Activated CD4-positive, alpha-beta T cell treated with anti-CD3 and anti-CD28 coated beads, Interleukin-2, amount 10 ng/mL, durations not matched to agents 24 days and 14 days (primary cell): ENCODE data around the gene CST11. TPM values are rescaled to one million over a fixed set of nuclear protein-coding genes. Genes with fewer than 3 reads are reported as not detected.
"Not testable (repeated sequence)": the region's sequence is repeated elsewhere in the genome, so short reads cannot be mapped to it uniquely, and the experiment has no call there.

Experiments used
- DNase-seq: peaks from one replicate; pipeline ENCODE4 v3.0.0; 2022
- H3K27ac Mint-ChIP-seq: one replicate; pipeline ENCODE4 v1.8.0; 2022; ENCODE audit warnings: mild to moderate bottlenecking, mixed read lengths
- H3K27me3 Mint-ChIP-seq: one replicate; pipeline ENCODE4 v1.8.0; 2022; ENCODE audit warnings: mixed read lengths
- H3K36me3 Mint-ChIP-seq: one replicate; pipeline ENCODE4 v1.8.0; 2022; ENCODE audit warnings: low read depth, mild to moderate bottlenecking, mixed read lengths
- H3K4me1 Mint-ChIP-seq: one replicate; pipeline ENCODE4 v1.8.0; 2021; ENCODE audit warnings: mixed read lengths
- H3K4me3 Mint-ChIP-seq: one replicate; pipeline ENCODE4 v1.8.0; 2022; ENCODE audit warnings: mild to moderate bottlenecking, moderate library complexity, mixed read lengths
- H3K9me3 Mint-ChIP-seq: one replicate; pipeline ENCODE4 v1.8.0; 2021; ENCODE audit warnings: mixed read lengths
- intact Hi-C: fragments of 100-400 bp; cut with micrococcal nuclease; formaldehyde crosslinking; loops from one replicate; pipeline ENCODE4 v1.15.1; 2023
- total RNA-seq: library from RNA; stranded (reverse); gene quantifications from 2 replicates; pipeline ENCODE4 v1.2.3, GENCODE V29; 2022

CST11 gene
- total RNA-seq, 1 donor from 2014 or later = not detected

DNA sequence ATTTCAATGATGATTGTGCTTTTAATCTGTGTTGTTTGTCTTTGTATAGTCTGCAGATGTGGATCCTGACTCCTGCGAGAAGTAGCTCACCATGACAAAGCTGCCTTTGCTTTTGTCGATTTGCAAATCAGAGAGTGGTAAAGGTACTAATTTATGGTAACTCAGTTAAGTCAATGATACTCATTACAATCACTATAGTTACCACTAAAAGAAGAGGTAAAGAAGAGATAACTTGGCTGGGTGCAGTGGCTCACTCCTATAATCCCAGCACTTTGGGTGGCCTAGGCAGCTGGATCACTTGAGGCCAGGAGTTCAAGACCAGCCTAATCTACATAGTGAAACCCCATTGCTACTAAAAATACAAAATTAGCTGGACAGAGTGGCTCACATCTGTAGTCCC lies 20.6 kb upstream of the CST11 start:
- intact Hi-C loops, H3K27me3 Mint-ChIP-seq, DNase-seq, H3K4me3 Mint-ChIP-seq, H3K4me1 Mint-ChIP-seq, H3K36me3 Mint-ChIP-seq, H3K9me3 Mint-ChIP-seq, H3K27ac Mint-ChIP-seq: not testable (repeated sequence)

DNA sequence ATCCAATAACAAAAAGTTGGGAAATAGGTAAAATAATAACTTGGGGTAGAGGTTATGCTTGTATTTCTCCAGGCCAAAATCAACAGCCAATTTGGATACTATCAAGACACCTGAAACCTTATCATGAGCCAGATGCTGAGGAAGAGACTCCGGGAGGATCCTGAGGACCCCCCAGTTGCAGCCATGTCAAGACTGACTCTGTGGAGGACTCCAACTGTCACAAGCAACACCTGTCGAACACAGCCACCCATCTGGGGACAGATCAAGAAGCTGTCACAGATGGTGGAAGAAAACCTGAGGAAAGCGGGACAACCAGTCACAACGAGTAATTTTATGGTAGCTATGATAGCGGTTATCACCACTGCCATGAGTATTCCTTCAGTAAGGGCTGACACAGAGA lies 19.6 kb upstream of the CST11 start:
- H3K27me3 Mint-ChIP-seq, H3K9me3 Mint-ChIP-seq, DNase-seq, H3K27ac Mint-ChIP-seq, H3K4me1 Mint-ChIP-seq, H3K4me3 Mint-ChIP-seq, H3K36me3 Mint-ChIP-seq, intact Hi-C loops: not testable (repeated sequence)

DNA sequence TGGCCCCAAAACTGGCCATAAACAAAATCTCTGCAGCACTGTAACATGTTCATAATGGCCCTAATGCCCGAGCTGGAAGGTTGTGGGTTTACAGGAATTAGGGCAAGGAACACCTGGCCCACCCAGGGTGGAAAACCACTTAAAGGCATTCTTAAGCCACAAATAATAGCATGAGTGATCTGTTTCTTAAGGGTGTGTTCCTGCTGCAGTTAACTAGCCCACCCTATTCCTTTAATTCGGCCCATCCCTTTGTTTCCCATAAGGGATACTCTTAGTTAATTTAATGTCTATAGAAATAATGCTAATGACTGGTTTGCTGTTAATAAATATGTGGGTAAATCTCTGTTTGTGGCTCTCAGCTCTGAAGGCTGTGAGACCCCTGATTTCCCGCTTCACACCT lies 14.3 kb upstream of the CST11 start:
- H3K4me1 Mint-ChIP-seq, DNase-seq, H3K27ac Mint-ChIP-seq, intact Hi-C loops, H3K4me3 Mint-ChIP-seq, H3K36me3 Mint-ChIP-seq, H3K27me3 Mint-ChIP-seq: not testable (repeated sequence)
- peaks cover 14% of the 10 kb centered on the region for H3K9me3 Mint-ChIP-seq

DNA sequence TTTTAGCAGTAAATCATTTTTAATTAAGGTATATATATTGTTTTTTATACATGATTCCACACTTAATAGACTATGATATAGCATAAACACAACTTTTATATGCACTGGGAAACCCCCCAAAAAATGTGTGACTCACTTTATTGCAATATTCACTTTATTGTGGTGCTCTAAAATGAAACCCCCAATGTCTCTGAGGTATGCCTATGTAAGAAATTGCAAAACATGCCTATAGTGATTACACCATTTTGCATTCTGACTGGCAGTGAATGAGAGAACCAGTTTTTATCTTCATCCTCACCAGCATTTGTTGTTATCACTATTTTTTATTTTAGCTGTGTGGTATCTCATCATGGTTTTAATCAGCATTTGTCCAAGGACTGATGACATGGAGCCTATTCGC lies 8.5 kb upstream of the CST11 start:
- intact Hi-C loops = no loop called here
- Mint-ChIP-seq H3K27me3 (peaks cover 10% of the 10 kb centered on the region), H3K4me1 (peaks cover 8% of the 10 kb centered on the region), H3K27ac (no peak overlapping the region), H3K9me3 (peaks cover 8% of the 10 kb centered on the region), H3K36me3 (no peaks in the 10 kb centered on the region), H3K4me3 (no peak overlapping the region)
- DNase-seq = no peak

DNA sequence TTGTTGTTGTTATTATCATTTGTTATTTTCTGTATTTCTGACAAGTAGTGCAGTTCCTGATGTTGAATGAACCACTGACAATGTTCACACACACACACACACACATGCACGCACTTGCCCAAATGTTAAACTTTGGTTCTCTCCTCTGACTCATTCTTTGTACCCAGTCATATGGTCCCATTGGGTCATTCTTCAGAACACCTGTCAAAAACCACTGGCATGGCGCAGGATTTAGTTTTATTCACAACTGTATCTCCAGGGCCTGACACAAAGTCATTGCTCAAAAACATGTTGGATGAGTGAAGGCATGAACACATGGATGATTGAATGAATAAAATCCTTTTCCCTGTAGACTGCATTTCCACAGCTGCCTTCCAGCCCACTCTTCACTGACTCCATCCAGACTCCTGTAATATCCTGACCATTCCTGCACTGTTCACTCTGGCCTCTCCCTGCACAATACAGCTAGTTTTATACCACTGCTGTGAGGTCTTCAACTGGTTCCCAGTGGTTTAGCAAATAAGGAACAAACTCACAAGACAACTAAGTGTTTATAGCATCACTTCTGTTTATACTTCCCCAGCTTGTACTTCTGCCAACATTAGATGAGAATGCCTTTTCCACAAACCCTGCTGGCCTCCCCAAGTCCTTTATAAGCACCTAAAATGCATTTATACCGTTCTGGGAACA lies 6.9 kb upstream of the CST11 start:
- Mint-ChIP-seq H3K4me3 (no peak overlapping the region), H3K4me1 (peaks cover 13% of the 10 kb centered on the region), H3K9me3 (peaks cover 8% of the 10 kb centered on the region), H3K36me3 (no peaks in the 10 kb centered on the region), H3K27ac (no peak overlapping the region), H3K27me3 (peaks cover 10% of the 10 kb centered on the region)
- intact Hi-C loops = no loop called here
- DNase-seq = no peak

DNA sequence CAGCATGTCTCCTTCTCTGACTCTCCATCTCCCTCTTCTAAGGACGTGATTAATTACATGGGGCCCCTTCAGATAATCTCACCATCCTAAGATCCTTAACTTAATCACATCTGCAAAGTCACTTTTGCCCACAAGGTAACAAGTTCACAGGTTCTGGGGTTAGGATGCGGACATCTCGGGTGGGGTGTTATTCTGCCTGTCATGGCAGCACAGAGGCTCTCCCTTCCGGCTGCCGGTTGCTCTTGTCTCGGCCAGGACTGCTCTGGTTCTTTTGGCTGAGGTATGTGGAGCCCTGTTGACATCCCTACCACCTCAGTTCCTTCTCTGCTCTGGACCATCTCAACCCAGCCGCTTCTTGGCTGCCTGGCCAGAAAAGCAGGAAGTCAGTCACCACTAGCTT lies 4.2 kb upstream of the CST11 start:
- no peaks in the 10 kb centered on the region for H3K36me3 Mint-ChIP-seq
- DNase-seq = no peak
- H3K4me3 Mint-ChIP-seq = no peak overlapping the region
- peaks cover 13% of the 10 kb centered on the region for H3K4me1 Mint-ChIP-seq
- H3K27ac Mint-ChIP-seq = no peak overlapping the region
- peaks cover 5% of the 10 kb centered on the region for H3K27me3 Mint-ChIP-seq
- intact Hi-C loops = no loop called here
- H3K9me3 Mint-ChIP-seq = no peaks in the 10 kb centered on the region

DNA sequence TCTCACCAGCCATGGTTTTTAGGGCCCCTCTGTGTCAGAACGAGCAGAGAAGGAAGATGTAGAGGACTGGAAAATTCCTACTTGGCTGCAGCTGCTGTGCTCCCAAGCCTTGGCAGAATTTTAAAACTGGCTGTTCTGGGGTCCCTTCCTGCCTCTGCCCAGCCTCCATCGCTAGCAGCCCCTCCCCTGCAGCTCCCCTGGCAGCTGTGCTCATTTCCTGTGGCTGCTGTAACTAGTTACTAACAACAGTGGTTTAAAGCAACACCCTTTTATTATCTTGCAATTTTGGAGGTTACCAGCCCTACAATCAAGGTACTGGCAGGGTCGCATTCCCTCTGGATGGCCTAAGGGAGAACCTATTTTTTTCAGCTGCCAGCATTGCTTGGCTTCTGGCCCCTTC lies 3.7 kb upstream of the CST11 start:
- no peak for DNase-seq
- Mint-ChIP-seq H3K27ac (no peak overlapping the region), H3K9me3 (no peaks in the 10 kb centered on the region), H3K27me3 (peaks cover 4% of the 10 kb centered on the region), H3K4me3 (no peak overlapping the region), H3K36me3 (no peaks in the 10 kb centered on the region), H3K4me1 (peaks cover 13% of the 10 kb centered on the region)
- intact Hi-C loops = no loop called here

DNA sequence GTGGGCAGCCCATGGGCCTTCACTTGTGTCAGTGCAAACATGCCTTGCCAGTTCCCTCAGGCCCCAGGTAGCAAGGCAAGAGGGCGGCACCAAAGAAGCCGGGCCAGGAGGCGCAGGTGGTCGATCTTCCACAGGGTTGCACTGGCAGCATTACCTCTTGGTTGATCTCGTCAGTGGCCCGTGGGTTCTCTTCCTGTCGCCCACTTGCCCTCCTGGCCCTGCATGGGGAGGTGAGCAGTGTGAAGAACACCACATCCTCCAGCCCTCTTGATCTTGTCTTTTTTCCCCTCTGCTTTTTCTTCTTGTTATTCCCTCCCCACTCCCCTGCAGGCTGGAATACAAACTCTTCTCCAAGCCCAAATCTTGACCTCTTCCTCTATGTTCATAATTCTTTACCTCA lies 3.0 kb upstream of the CST11 start:
- peaks cover 13% of the 10 kb centered on the region for H3K4me1 Mint-ChIP-seq
- H3K9me3 Mint-ChIP-seq = no peaks in the 10 kb centered on the region

DNA sequence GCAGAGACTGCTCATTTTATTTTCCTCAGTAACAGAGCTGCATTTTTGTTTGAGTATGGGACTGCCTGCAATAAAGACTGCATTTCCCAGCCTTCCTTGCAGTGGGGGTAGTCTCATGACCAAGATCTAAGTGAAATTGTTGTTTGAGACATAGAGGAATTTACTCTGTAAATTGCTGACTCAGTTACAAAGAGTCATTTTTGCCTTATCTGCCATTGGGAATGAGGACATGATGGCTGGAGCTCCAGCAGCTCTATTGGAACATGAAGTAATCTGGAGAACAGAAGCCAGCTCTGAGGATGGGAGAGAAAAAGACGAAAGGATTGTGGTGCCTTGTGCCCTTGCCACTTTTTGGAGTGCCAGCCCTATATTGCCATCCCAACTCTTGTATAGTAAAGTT lies 2.1 kb upstream of the CST11 start:
- no peaks in the 10 kb centered on the region for H3K36me3 Mint-ChIP-seq
- intact Hi-C loops = no loop called here
- no peak overlapping the region for H3K27ac Mint-ChIP-seq
- no peak for DNase-seq
- peaks cover 13% of the 10 kb centered on the region for H3K4me1 Mint-ChIP-seq
- no peak overlapping the region for H3K4me3 Mint-ChIP-seq
- H3K27me3 Mint-ChIP-seq = peaks cover 6% of the 10 kb centered on the region
- H3K9me3 Mint-ChIP-seq = no peaks in the 10 kb centered on the region

More for the DNA sequence above, 3.0 kb upstream of the CST11 start:
- H3K27me3 Mint-ChIP-seq = peaks cover 6% of the 10 kb centered on the region
- H3K4me3 Mint-ChIP-seq = no peak overlapping the region
- intact Hi-C loops = no loop called here
- no peak for DNase-seq
- H3K27ac Mint-ChIP-seq = peak overlapping the region; percentile 0
- no peaks in the 10 kb centered on the region for H3K36me3 Mint-ChIP-seq

DNA sequence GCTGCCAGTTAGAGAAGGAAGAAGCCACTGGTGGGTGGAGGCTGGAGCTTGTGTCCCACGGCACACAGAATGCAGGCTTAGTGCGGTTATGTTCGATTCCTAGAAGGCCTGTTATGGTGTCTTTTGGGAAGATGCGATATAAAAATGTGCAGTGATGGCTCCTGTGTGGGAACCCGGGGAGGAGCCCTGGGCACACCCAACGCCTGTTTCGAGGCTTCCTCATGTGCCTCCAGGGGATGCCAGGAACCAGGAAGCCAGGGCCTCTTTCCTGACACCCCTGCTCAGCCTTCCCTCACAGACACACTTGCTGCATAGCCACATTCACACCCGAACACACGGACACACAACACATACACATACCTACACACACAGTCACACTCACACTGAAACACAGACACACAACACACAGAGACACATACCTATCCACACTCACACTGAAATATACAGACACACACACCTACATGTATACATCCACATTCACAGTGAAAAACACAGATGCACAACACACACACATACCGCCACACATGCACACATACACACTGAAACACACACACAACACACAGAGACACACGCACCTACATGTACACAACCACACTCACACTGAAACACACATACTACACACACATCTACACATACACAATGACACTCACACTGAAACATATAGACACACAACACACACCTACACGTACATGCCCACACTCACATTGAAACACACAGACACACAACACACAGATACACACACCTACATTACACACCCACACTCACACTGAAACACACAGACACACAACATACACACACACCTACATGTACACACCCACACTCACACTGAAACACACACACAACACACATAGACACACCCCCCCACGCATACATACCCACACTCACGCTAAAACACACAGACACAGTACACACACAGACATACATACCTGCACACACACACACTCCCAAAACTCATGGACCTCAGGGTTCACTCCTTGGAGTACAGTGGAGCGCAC lies 1.2 kb upstream of the CST11 start:
- intact Hi-C loops = no loop called here
- Mint-ChIP-seq H3K27ac (no peak overlapping the region), H3K4me1 (peaks cover 20% of the 10 kb centered on the region), H3K4me3 (no peak overlapping the region), H3K9me3 (no peaks in the 10 kb centered on the region), H3K27me3 (peaks cover 4% of the 10 kb centered on the region), H3K36me3 (no peaks in the 10 kb centered on the region)
- DNase-seq = no peak

DNA sequence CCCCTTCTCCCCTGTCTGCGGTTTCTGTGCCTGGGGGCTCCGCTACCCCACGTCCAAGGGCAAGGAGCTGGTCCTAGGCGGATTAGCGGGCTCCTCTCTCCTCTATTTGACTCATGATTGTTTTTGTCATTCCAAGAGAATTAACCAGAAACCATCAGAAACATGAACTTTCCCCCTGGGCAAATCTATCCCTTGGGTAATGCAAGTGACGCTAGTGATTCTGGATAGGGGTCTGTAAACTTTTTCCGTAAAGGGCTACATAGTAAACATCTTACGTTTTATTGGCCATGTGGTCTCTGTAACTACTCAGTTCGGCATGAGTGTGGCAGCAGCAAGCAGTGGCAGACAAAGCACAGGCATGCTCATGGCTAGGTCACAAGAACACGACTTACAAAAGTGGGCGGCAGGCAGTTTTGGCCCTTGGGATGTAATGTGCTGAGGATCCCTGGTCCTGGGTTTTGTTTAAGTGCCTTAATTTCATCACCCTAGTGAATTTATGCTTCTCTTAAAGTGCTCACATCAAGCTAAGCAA lies 654 bp downstream of the CST11 start:
- Mint-ChIP-seq H3K4me3 (no peak overlapping the region), H3K9me3 (no peaks in the 10 kb centered on the region), H3K4me1 (peaks cover 20% of the 10 kb centered on the region), H3K27ac (no peak overlapping the region), H3K27me3 (peaks cover 4% of the 10 kb centered on the region), H3K36me3 (no peaks in the 10 kb centered on the region)
- intact Hi-C loops = no loop called here
- DNase-seq = peak; percentile 51

DNA sequence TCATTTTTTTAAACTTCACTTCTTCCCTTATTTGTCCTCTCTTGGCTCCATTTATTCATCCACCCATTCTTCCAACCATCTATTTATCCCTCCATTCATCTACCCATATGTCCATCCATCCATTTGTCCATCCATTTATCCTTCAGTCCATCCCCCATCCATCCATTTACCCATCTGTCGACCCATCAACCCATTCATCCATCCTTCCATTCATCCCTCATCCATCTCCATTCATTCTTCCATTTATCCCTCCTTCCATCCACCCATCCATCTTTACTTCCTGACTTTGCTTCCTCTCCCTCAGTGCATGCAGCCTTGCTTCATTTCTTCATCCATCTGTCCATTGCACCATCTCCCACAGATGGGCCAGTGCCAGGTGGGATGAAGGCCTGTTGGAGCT lies 1.8 kb downstream of the CST11 start:
- Mint-ChIP-seq H3K27me3 (peaks cover 4% of the 10 kb centered on the region), H3K36me3 (no peaks in the 10 kb centered on the region)
- intact Hi-C loops = no loop called here

DNA sequence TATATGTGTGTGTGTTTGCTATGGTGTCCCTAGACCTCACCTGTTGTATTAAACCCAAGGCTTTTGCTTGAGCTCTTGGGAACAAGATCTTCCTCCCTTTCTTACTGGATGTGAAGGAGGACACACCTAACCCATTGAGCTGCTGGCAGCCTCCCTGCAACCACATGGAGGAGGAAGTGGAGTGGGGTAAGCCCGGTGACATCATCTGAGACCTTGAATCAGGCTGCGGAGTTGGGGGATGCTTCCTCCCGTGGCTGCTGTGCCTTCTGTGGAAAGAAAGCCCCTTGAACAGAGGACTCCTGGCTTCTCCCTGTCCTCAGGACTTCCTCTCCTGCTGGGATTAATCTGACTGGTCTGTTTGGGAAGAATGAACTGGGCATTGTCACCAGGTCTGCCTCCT lies 3.3 kb downstream of the CST11 start:
- H3K27ac Mint-ChIP-seq = no peak overlapping the region
- no peak overlapping the region for H3K4me3 Mint-ChIP-seq
- H3K36me3 Mint-ChIP-seq = no peaks in the 10 kb centered on the region
- peak; percentile 61 for DNase-seq
- H3K27me3 Mint-ChIP-seq = peaks cover 7% of the 10 kb centered on the region
- H3K9me3 Mint-ChIP-seq = no peaks in the 10 kb centered on the region
- intact Hi-C loops = no loop called here
- peaks cover 7% of the 10 kb centered on the region for H3K4me1 Mint-ChIP-seq

More for the DNA sequence above, 1.8 kb downstream of the CST11 start:
- no peak overlapping the region for H3K27ac Mint-ChIP-seq
- DNase-seq = no peak
- no peaks in the 10 kb centered on the region for H3K9me3 Mint-ChIP-seq
- H3K4me1 Mint-ChIP-seq = peaks cover 9% of the 10 kb centered on the region
- no peak overlapping the region for H3K4me3 Mint-ChIP-seq

DNA sequence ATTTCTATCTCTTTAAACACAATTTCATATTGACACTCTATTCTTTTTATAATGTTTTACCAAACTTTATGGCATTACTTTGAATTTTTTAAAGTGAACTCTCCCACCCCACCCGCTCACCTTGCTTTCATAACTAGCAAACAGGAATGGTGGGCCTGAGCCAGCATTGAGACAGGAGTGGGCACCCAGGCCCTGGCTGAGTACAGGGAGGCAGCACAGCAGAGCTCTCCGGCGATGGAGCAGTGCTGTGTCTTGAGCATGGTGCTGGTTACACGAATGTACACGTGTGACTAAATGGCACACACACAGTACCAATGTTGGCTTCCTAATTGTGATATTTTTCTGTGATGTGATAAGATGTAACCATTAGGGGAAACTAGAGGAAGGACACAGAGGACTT lies 4.5 kb downstream of the CST11 start:
- no peaks in the 10 kb centered on the region for H3K36me3 Mint-ChIP-seq
- intact Hi-C loops = no loop called here
- H3K9me3 Mint-ChIP-seq = no peaks in the 10 kb centered on the region
- peak; percentile 45 for DNase-seq
- peaks cover 7% of the 10 kb centered on the region for H3K27me3 Mint-ChIP-seq
- H3K4me3 Mint-ChIP-seq = no peak overlapping the region
- peaks cover 7% of the 10 kb centered on the region for H3K4me1 Mint-ChIP-seq
- no peak overlapping the region for H3K27ac Mint-ChIP-seq
